NT2/D1 (cell line): Measurements from ENCODE around the gene NFYB.

Experiments used
- SUZ12 ChIP-seq: IDR thresholded peaks from 2 replicates; pipeline ENCODE4 v1.6.1; 2011; ENCODE audit not compliant: insufficient read length, insufficient read depth; ENCODE audit errors: extremely low read depth
- ZNF274 ChIP-seq: IDR thresholded peaks from 2 replicates; pipeline ENCODE4 v1.6.1; 2011; ENCODE audit warnings: mild to moderate bottlenecking, low read depth, low read length

- no peak for TF ChIP-seq ZNF274
- TF ChIP-seq SUZ12, result no peak
Measured at GRCh38 chr12:104142543-104142942, 4.5 kb upstream of the NFYB start.
